NT2/D1 (cell line): ENCODE results near the gene DISC1.

Experiments used
- SUZ12 ChIP-seq: IDR thresholded peaks from 2 replicates; pipeline ENCODE4 v1.6.1; 2011; ENCODE audit not compliant: insufficient read length, insufficient read depth; ENCODE audit errors: extremely low read depth
- YY1 ChIP-seq: IDR thresholded peaks from 2 replicates; pipeline ENCODE4 v1.6.1; 2011; ENCODE audit not compliant: insufficient read length, insufficient read depth

GRCh38 chr1:231727171-231727570, 100.6 kb downstream of the DISC1 start:
- TF ChIP-seq YY1 (no peak), SUZ12 (no peak)
